ENCODE data around the gene UFC1.

UFC1 gene

GRCh38 chr1:161196111-161196510, 42.3 kb downstream of the UFC1 start:
- DNase-seq: no peak

DNA sequence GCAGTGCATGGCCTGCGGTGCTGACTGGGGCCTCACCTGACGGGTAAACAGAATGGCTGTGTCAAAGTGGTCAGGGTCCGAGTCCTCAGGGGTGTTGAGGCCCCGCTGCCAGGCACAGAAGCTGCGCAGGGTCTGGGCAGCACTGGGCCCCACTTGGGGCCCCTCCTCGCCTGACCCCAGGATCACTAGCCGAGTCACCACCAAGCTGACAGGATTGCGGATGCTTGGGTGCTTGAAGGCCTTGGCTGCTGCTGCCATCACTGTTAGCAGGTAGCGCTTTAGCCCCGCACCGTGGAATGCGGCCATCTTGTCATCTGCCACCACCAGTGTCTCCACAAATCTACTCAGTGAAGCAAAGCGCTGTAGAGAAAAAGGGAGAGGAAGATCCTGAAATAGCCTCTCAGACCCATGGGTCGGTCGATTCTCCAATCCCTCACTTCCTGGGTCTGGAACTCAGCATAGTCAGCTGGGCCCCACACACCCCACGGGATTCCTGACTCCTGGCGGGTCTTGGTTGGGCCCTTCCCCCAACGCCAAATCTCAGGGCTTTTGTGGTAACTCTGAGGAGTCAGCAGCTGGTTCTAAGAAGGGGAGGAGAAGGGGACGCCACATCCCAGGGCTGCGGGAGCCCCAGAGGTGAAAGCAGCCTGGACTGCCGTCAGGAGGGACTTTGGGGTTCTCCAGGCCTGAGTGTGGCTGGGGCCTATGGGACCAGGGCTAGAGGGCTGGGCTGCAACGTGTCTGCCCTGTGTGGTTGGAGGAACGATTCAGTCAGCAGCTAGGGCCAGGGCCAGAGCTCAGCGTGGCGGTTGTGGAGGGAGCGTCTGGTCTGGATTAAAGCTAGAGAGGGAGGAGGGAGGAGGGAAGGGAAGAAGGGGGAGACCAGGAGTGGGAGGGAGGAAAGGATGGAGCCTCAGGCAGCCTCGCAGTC, 43.0 kb downstream of the UFC1 start:
- DNase-seq: no peak

DNA sequence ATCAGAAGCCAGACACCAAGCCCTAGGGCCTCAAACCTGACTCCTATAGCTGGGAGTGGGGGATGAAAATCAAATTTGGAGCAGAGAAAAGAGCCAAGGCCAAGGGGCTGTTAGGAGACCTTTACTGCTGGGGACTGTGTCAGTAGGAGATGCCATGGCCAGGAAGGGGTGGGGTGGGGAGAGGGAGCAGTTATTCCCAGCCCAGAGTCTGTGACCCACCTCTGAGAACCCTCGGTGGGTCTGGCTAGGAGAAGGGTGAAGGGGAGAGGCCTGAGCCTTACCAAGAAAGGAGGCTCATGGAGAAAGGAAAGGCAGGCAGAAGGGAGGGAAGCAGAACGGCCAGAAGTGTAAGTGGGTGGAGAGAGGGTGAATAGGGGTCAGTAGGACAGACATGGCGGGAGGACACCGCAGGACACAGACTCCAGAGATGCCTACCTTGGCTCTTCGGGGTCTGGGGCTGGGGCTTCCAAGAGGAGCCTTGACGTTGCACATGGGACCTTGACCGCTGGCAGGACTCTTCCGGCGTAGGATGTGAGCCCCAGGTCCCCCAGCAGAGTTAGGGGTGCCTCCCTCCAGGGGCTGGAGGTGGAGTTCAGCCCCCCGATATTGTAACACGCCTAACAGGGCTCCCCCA, 43.9 kb downstream of the UFC1 start:
- DNase-seq: no peak

DNA sequence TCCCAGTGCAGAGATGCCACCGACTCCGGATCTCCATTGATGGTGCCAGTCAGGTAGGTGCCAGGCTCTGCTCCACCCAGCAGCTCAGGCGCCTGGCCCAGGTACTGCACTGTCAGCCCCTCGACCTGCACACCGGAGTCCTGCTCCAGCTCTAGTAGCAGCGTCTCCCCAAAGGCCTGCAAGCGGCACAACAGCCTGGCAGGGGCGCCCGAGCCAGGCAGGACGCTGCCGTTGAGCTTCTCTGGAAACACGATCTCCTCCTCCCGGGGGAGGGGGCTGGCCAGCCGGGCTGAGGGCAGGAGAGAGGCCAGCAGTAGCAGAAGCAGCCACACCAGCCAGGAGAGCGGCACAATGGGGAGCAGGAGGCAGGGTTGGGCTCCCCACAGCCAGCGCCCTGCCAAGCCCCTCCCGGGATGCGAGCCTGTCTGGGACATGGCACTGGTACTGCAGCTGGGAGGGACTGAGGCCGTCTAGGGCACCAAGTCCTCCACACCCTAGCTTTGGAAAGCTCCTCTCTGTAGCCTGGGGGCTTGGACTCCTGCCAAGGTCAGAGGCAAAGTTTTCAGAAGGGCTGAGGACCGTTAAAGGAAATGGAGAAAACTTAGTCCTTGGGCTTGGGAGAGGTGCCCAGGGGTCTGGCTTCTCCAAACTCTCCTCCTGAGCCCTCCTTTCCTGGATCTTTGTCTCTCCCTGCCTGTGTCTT, 44.6 kb downstream of the UFC1 start:
- no peak for DNase-seq

DNA sequence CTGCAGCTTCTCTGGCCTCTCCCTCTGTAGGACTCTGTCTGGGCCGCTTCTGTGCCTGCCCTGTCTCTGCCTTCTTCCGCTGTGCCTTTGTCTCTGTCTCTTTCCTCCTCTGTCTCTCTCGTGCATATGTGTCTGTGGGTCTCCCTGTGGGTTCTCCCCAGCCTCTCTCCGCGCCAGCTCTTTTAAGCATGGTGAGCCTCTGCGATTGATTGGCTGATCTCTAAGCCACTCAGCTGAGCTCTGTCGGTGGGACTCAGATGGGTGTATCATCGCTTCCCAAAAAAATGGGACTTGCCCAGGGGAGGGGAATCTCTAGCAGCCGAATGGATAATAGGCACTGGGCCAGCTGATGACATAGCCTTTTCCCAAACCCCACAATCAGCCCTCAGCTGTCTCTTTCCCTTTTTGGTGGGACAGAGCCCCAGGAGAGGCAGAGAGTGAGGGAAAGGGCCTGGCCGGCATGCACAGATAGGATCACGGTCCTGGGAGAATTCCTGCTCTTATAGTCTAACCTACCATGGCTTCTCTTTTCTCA, 45.2 kb downstream of the UFC1 start, which contains the start of gene ADAMTS4:
Gene ADAMTS4, minus strand, starts transcription at position 158 of the 535 bp plus-strand sequence. CDS start 427 bp downstream, outside the sequence.
- DNase-seq: no peak

DNA sequence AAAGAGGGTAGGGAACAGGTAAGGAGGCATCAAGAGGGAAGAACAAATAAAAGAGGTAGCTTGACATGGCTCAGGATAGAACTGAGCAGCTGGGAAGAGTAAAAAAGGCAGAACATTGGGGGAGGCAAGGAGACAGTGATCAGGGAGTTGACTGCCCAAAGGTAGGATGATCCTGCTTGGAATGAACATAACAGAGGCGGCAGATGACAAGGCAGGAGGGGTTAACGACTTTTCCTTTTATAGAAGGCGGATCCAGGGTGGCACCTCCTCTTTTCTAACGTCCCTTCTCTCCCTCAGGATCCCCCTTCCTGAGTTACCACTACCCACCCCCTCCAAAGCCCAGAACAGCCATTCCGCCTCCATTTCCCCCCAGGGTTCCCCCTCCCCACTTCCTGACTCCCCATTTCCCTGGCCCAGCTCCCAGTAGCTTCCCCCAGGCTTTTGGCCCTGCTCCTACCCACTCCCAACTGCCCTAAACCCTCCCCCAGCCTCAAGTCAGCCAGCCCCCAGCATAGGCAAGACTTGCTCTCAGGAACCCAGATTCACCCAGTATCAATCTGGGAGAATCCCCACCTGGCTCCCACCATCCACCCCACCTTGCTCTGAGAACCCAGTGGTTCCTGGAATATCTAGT, 45.8 kb downstream of the UFC1 start:
- no peak for DNase-seq

DNA sequence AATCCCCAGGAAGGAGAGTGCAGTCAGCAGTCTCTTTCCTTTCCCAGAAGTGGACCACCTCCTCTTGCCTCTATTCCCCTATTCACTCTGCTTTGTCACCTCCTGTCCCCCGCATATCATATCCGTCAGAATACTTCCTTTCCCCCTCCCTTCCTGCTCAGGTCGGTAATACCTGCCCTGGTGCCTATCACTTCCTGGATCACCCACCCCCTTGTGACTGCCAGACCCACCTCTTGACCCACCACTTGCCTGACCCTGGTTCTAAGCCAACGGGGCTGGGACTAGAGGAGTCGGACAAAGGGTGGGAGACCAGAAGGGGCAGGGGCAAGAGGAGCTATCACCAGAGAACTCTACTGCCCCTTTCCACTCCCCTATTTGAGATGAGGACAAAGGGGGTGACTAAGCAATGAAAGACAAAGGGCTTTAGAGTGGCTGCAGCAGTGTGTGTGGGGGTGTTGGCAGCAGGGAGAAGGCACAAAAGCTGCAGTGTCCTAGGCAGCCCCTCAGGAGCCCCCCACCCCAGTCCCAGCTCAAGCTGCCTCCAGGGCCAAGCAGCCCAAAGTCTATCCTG, 46.7 kb downstream of the UFC1 start:
- DNase-seq: no peak

DNA sequence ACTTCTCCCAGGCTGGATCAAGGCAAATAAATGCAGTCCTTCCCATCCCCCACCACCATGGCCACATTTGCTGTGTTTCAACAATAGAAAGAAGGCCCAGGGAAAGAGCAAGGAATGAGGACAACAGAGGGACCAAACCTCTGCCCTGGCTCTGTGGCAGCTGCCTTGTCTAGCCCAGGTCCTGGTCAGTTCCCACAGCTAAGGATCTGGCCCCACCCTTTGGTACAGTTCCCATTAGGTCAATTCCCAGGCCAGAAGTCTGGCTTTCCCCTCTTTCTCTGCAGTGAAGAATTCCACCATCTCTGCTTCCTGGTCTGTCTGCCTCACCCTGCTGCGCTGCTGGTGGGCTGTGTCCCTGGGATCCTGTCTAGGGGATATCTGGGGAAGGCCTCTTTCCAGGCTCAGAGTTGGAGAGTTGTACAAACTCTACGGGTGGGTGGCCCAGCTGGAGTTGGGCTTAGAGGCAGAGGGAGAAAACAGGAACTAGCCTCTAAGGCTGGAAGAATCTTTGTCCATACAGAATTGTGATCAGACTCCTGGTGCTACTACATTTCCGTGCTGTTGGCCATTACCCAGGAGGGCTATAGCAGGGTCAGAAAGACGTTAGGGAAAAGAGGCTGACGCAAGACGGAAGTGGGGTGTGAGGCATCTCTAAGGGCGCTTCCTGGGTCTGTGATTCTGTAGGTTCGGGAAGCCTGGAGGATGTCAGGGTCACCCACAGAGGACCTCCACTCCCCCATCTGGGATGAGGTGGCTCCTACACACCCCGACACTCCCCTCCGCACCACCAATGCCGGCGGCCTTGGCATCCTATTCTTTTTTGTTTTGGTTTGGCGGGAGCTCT, 47.4 kb downstream of the UFC1 start:
- no peak for DNase-seq

GRCh38 chr1:161201836-161202712, 48.3 kb downstream of the UFC1 start, which contains the start of gene NDUFS2:
Gene NDUFS2, plus strand, starts transcription at chr1:161202367. Its CDS starts 19 bp downstream, at chr1:161202386.
- DNase-seq: peak; percentile 96

- no peak for DNase-seq
Measured at GRCh38 chr1:161206411-161207140, 52.8 kb downstream of the UFC1 start.

GRCh38 chr1:161207173-161207572, 53.4 kb downstream of the UFC1 start:
- DNase-seq: no peak
